Activated CD4-positive, alpha-beta T cell treated with anti-CD3 and anti-CD28 coated beads for 36 hours (primary cell): ENCODE results near the gene NUDT1. TPM values are rescaled to one million over a fixed set of nuclear protein-coding genes. Genes with fewer than 3 reads are reported as not detected.

Experiments used
- ATAC-seq: fragments of 200-7000 bp; cut with Tn5 transposase; one replicate; pipeline ENCODE4 v1.10.0; 2021; ENCODE audit warnings: mild to moderate bottlenecking, moderate library complexity
- CTCF ChIA-PET: fragments of 350-600 bp; sonication (Branson Sonifier 250); formaldehyde crosslinking; loops from one replicate; lab custom pipeline; 2021; ENCODE audit warnings: antibody characterized with exemption; lab: Charles Lee
- POLR2A ChIA-PET: fragments of 350-600 bp; sonication (Branson Sonifier 250); formaldehyde crosslinking; loops from one replicate; lab custom pipeline; 2021; ENCODE audit warnings: antibody characterized with exemption, inconsistent platforms; lab: Charles Lee
- DNase-seq: peaks from one replicate; pipeline ENCODE4 v3.0.0-alpha.2; 2020
- H3K27ac Mint-ChIP-seq: one replicate; pipeline ENCODE4 v1.8.0; 2021; ENCODE audit warnings: mixed read lengths
- H3K27me3 Mint-ChIP-seq: one replicate; pipeline ENCODE4 v1.8.0; 2021; ENCODE audit warnings: mixed read lengths
- H3K36me3 Mint-ChIP-seq: one replicate; pipeline ENCODE4 v1.8.0; 2021; ENCODE audit warnings: low read depth, mixed read lengths
- H3K4me1 Mint-ChIP-seq: one replicate; pipeline ENCODE4 v1.8.0; 2021; ENCODE audit warnings: mixed read lengths
- H3K4me3 Mint-ChIP-seq: one replicate; pipeline ENCODE4 v1.8.0; 2021; ENCODE audit warnings: mild to moderate bottlenecking, moderate library complexity, mixed read lengths
- H3K9me3 Mint-ChIP-seq: one replicate; pipeline ENCODE4 v1.8.0; 2021; ENCODE audit warnings: low read depth, mixed read lengths
- intact Hi-C, 2 experiments: fragments of 100-400 bp; cut with DNase I in 1 of 2; cut with micrococcal nuclease in 1 of 2; formaldehyde crosslinking; loops; one replicate each; pipeline versions ENCODE4 v1.14.2 to v1.15.1; 2022 to 2024; cut with DNase I, micrococcal nuclease
- total RNA-seq, 2 experiments: library from RNA; stranded (reverse); gene quantifications; one replicate each; pipeline ENCODE4 v1.2.3, GENCODE V29; 2021

NUDT1 gene
- total RNA-seq, 2 experiments from 2014 or later: 52.5 to 100 TPM

GRCh38 chr7:2251841-2252771, 10.1 kb downstream of the NUDT1 start:
- Mint-ChIP-seq H3K27me3 (no peaks in the 10 kb centered on the region), H3K4me3 (no peak overlapping the region), H3K4me1 (peaks cover 12% of the 10 kb centered on the region), H3K27ac (no peak overlapping the region), H3K9me3 (no peaks in the 10 kb centered on the region), H3K36me3 (peaks cover 8% of the 10 kb centered on the region)
- DNase-seq: no peak
- ATAC-seq: peak; percentile 26
- CTCF ChIA-PET: interaction anchor here (1.5 kb wide), 1 partner anchor 96 kb away, joined by 5 read pairs; no protein-coding TSS in a partner anchor
- intact Hi-C loops: no loop called here
- POLR2A ChIA-PET: no interaction called here

DNA sequence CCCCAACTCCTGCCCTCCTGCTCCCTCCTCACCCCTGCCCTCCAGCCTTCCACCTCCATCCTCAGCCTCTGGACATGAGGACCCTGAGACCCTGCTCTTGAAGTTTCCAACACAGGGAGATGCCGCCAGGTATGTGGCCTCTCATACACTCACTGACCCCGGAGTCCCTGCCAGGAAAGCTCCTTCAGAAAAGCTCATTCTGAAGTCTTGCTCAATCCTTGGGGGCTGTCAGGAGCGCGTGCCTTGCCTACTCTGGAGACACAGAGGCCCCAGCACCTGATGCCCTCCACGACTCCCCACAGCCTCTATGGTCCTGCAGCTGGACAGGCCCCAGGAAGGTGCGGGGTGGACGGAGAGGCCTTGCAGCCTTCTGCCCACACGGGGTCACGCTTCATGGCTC, 11.0 kb downstream of the NUDT1 start:
- ATAC-seq: no peak
- peaks cover 12% of the 10 kb centered on the region for H3K4me1 Mint-ChIP-seq
- no peaks in the 10 kb centered on the region for H3K27me3 Mint-ChIP-seq
- H3K4me3 Mint-ChIP-seq: no peak overlapping the region
- H3K9me3 Mint-ChIP-seq: no peaks in the 10 kb centered on the region
- peaks cover 11% of the 10 kb centered on the region for H3K36me3 Mint-ChIP-seq
- POLR2A ChIA-PET: no interaction called here
- H3K27ac Mint-ChIP-seq: no peak overlapping the region
- CTCF ChIA-PET: no interaction called here
- intact Hi-C loops: no loop called here
- DNase-seq: no peak

GRCh38 chr7:2253525-2254244, 11.7 kb downstream of the NUDT1 start:
- intact Hi-C loops: no loop called here
- Mint-ChIP-seq H3K36me3 (peaks cover 9% of the 10 kb centered on the region), H3K4me1 (peaks cover 11% of the 10 kb centered on the region), H3K27me3 (no peaks in the 10 kb centered on the region), H3K4me3 (no peak overlapping the region), H3K9me3 (no peaks in the 10 kb centered on the region), H3K27ac (no peak overlapping the region)
- no peak for ATAC-seq
- DNase-seq: no peak
- ChIA-PET CTCF (interaction anchor here (0.6 kb wide), 2 partner anchors 263 to 454 kb away, joined by 3 read pairs; no protein-coding TSS in a partner anchor), POLR2A (no interaction called here)

DNA sequence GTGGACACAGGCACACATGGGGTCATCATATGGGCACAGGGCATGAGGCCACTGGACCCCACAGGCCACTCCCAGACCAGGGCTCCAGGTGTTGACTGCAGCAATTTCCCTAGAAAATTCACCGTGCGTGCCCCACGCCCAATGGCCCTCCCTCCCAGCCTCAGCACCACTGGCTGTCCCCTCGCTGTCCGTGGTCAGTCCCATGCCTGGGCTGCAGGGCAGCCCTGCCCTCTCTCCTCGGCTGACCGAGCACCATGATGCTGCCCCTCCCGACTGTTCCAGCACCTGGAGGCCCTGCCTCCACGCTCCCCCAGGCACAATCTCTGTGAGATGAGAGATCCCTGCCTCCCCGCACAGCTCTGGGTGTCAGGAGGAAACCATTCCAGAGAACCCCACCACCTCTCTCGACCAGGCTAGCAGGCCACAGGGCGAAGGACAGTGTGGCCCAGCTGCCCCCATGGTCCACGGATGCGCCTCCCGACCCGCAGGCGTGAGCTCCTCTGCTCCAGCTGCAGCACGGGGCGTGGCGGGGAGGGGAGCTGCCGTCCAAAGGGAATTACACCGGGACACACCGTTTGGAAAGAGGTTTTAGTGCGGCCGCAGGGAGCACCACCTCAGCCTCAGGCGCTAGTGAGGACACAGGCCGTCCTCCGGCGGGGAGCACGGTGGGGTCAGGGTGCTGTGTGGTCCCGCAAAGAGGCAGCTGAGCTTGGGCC, 12.6 kb downstream of the NUDT1 start:
- no peak for ATAC-seq
- Mint-ChIP-seq H3K27me3 (no peaks in the 10 kb centered on the region), H3K36me3 (peaks cover 7% of the 10 kb centered on the region), H3K4me3 (no peak overlapping the region), H3K27ac (no peak overlapping the region), H3K4me1 (peaks cover 4% of the 10 kb centered on the region), H3K9me3 (no peaks in the 10 kb centered on the region)
- POLR2A ChIA-PET: interaction anchor here (0.6 kb wide), 1 partner anchor 64 kb away, joined by 7 read pairs; no protein-coding TSS in a partner anchor
- CTCF ChIA-PET: interaction anchor here (0.5 to 0.6 kb wide), 2 partner anchors 33 to 262 kb away, joined by 3 read pairs; no protein-coding TSS in a partner anchor
- no peak for DNase-seq
- intact Hi-C loops: no loop called here

DNA sequence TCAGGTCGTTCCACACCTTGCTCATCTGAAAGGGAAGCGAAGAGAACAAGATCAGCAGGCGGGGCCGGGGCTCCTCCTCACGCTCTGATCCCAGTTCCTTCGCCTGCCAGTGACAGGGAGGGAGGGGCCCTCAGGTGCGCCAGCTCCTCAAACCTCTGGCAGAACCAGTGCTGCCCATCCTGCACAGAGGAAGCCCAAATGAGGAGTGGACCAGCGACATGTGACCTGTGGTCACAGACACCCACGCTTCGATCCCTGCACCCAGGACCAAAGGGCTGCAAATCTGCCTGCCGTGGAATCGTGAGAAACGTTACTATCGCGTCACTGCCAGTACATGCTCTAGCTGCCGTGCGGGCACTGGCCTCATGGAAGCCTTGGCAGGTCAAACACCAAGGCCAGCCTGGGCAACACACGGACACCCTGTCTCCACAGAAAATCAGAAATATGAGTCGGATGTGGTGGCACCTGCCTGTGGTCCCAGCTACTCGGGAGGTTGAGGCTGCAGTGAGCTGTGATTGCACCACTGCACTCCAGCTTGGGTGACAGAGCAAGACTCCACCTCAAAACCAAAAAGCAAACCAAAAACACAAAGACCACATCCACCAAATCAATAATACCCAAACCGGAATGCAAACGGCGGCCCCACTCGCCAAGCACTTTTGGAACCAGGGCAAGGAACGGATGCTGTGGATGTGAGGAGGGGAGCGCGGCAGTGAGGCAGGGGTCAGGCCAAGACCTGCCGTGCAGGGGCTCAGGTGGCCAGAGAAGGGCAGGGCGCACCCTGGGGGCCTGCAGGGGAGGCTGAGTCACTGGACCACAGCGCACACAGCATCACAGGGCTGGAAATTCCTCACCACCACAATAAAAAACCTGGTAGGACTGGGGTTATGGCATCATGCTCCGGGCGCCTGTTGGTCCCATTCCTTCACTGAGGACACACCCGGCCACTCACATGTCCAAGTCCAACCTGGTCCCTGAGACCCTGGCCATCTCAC, 13.4 kb downstream of the NUDT1 start:
- peaks cover 4% of the 10 kb centered on the region for H3K4me1 Mint-ChIP-seq
- ChIA-PET POLR2A (no interaction called here), CTCF (interaction anchor here (0.5 to 0.6 kb wide), 2 partner anchors 33 kb away, joined by 3 read pairs; no protein-coding TSS in a partner anchor)
- H3K36me3 Mint-ChIP-seq: peaks cover 9% of the 10 kb centered on the region
- H3K4me3 Mint-ChIP-seq: no peak overlapping the region
- H3K27ac Mint-ChIP-seq: no peak overlapping the region
- DNase-seq: no peak
- intact Hi-C loops: no loop called here
- ATAC-seq: no peak
- H3K27me3 Mint-ChIP-seq: no peaks in the 10 kb centered on the region
- H3K9me3 Mint-ChIP-seq: no peaks in the 10 kb centered on the region

DNA sequence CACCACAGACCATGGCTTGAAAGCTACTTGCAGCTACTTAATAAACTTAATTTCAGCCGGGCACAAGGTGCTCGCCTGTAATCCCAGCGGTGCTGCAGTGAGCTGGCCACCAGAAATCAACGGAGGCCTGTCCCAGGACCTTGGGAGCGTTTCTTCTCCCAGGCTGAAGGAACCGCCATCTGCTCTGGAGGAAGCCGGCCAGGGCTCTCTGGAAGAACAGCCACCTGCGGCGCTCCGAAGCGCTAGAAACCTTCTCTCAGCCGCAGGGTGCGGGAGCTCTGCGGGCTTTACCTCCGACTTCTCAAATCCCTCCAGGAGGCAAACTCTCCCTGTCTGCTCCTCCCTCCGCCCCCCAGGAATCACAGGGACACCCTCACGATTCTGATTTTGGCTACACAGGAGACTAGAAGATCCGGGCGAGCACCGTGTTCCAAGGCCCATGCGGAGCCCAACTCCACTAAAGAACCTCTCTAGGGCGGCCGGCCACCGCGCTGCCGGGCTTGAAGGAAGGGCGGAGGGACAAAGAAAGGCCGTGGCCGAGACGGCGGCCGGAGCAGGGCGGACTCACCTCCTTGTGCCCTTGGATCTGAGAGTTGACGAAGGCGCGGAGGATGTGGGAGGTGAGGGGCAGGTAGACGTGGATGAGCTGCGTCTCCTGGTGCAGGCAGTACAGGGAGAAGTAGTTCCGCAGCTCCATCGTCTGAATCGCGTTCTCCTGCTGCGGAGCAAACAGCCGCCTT, 14.4 kb downstream of the NUDT1 start:
- Mint-ChIP-seq H3K27me3 (no peaks in the 10 kb centered on the region), H3K36me3 (peaks cover 6% of the 10 kb centered on the region), H3K4me1 (peaks cover 8% of the 10 kb centered on the region), H3K27ac (no peak overlapping the region), H3K9me3 (no peaks in the 10 kb centered on the region), H3K4me3 (no peak overlapping the region)
- ATAC-seq (no peak), DNase-seq (no peak)
- ChIA-PET CTCF (no interaction called here), POLR2A (no interaction called here)
- intact Hi-C loops: no loop called here

DNA sequence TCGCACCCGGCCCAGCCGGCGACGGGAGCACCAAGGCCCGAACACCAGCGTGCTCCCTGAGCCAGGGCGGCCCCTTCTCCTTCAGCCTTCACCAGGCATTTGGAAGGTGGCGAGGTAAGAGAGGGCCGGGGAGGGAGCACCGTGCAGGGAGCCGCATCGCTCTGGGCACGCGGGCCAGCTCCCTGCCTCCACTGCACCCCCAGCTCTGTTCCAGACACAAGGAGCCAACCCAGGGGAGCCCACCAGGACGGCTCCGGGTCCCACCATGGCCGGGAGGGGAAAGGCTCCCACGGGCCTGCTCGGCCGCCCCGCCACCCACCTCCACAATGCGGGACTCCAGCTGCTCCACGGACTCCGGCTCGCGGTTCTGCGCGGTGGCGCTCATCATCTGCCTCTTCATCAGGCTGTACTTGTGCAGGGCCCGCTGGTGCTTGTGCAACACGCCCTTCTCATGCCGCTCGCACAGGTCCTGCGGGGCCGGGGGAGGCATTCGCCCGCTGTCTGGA, 15.1 kb downstream of the NUDT1 start:
- Mint-ChIP-seq H3K36me3 (peaks cover 8% of the 10 kb centered on the region), H3K27ac (no peak overlapping the region), H3K4me3 (no peak overlapping the region), H3K27me3 (no peaks in the 10 kb centered on the region), H3K4me1 (peaks cover 14% of the 10 kb centered on the region), H3K9me3 (no peaks in the 10 kb centered on the region)
- POLR2A ChIA-PET: no interaction called here
- intact Hi-C loops: no loop called here
- DNase-seq (no peak), ATAC-seq (no peak)
- CTCF ChIA-PET: no interaction called here

- Mint-ChIP-seq H3K27ac (no peak overlapping the region), H3K4me1 (peaks cover 15% of the 10 kb centered on the region), H3K4me3 (no peak overlapping the region), H3K36me3 (peaks cover 10% of the 10 kb centered on the region), H3K9me3 (no peaks in the 10 kb centered on the region), H3K27me3 (no peaks in the 10 kb centered on the region)
- intact Hi-C loops: no loop called here
- ChIA-PET POLR2A (no interaction called here), CTCF (no interaction called here)
- ATAC-seq: no peak
- DNase-seq: no peak
Observed at GRCh38 chr7:2257651-2258050, 15.6 kb downstream of the NUDT1 start.

DNA sequence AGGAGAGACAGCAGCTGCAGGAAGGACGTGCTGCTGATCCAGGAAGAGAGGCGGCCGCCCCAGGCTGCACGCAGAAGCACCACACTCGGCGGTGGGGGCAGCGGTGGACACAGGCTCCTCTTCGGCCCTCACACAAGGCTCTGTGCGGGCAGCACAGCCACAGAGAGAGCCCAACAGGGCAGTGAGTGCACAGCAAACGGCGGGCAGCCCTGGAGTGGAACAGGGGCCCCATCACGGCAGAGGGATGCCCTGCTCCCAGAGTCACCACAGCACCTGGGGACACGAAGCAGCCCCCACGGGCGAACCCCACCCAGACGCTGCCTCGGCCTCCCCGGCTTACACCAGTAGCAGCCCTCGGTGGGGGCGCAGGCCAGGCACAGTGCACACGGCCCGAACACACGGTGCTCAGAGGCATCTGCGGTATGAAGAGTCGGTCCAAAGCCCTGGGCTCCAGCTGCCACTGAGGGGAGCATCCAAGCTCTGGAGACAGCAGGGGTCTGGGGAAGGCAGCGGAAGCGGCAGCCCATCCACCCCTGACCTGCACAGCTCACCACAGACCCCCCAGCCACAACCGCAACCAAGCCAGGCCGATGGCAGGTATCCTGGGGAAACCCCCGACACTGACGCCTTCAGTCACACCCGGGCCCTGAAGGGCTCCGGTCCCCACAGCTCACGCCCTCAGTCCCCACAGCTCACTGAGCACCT, 16.8 kb downstream of the NUDT1 start:
- POLR2A ChIA-PET: no interaction called here
- H3K27me3 Mint-ChIP-seq: no peaks in the 10 kb centered on the region
- H3K9me3 Mint-ChIP-seq: no peaks in the 10 kb centered on the region
- peaks cover 13% of the 10 kb centered on the region for H3K4me1 Mint-ChIP-seq
- CTCF ChIA-PET: interaction anchor here (0.6 kb wide), 1 partner anchor 21 kb away, joined by 3 read pairs; no protein-coding TSS in a partner anchor
- DNase-seq (no peak), ATAC-seq (no peak)
- H3K36me3 Mint-ChIP-seq: peaks cover 10% of the 10 kb centered on the region
- intact Hi-C loops: no loop called here
- no peak overlapping the region for H3K4me3 Mint-ChIP-seq
- H3K27ac Mint-ChIP-seq: no peak overlapping the region
